Measurements from ENCODE around the gene PTPRN2. TPM values are rescaled to one million over a fixed set of nuclear protein-coding genes. Genes with fewer than 3 reads are reported as not detected.
A peak's percentile ranks its signal among the peaks of the same experiment; 100 is the strongest.

Gene PTPRN2
- total and polyA plus RNA-seq, 3 experiments from 2014 or later: 0.33 to 1.2 (median 0.42) TPM

GRCh38 chr7:158318511-158318913, 269.1 kb downstream of the PTPRN2 start:
- no peaks in the 10 kb centered on the region for H3K4me1 Mint-ChIP-seq
- CTCF ChIA-PET: no interaction called here
- DNase-seq: no peak

GRCh38 chr7:158317238-158318205, 270.1 kb downstream of the PTPRN2 start:
- no peak for DNase-seq
- H3K4me1 Mint-ChIP-seq: no peaks in the 10 kb centered on the region
- no peaks in the 10 kb centered on the region for H3K36me3 Mint-ChIP-seq
- Histone ChIP-seq H3K4me3 (ENCODE audit: low read length) (no peak overlapping the region), H3K4me1 (ENCODE audit: insufficient read depth, low read length) (no peaks in the 10 kb centered on the region), H3K9me3 (ENCODE audit: low read length) (no peaks in the 10 kb centered on the region), H3K36me3 (ENCODE audit: insufficient read depth, low read length) (no peaks in the 10 kb centered on the region), H3K27ac (ENCODE audit: low read depth, low read length) (no peak overlapping the region), H3K27me3 (ENCODE audit: insufficient read depth, low read length, poor library complexity, severe bottlenecking) (no peaks in the 10 kb centered on the region)
- H3K4me3 Mint-ChIP-seq: peak overlapping the region in 1 of 7 donors; percentile 51
- peaks cover 0 to 5% (median 1%) of the 10 kb centered on the region in 5 donors for H3K9me3 Mint-ChIP-seq
- no peak overlapping the region for H3K27ac Mint-ChIP-seq
- POLR2A ChIA-PET: no interaction called here
- CTCF ChIA-PET: no interaction called here
- H3K27me3 Mint-ChIP-seq: peaks cover 0 to 9% of the 10 kb centered on the region in 2 donors

More at GRCh38 chr7:158318511-158318913, 269.1 kb downstream of the PTPRN2 start:
- no peaks in the 10 kb centered on the region for H3K9me3 ChIP-seq (ENCODE audit: low read length)
- no peaks in the 10 kb centered on the region for H3K27me3 ChIP-seq (ENCODE audit: insufficient read depth, low read length, poor library complexity, severe bottlenecking)
- POLR2A ChIA-PET: no interaction called here
- H3K36me3 ChIP-seq (ENCODE audit: insufficient read depth, low read length): no peaks in the 10 kb centered on the region
- H3K4me3 Mint-ChIP-seq: no peak overlapping the region
- H3K4me3 ChIP-seq (ENCODE audit: low read length): no peak overlapping the region
- peaks cover 2 to 9% of the 10 kb centered on the region in 2 donors for H3K27me3 Mint-ChIP-seq
- peaks cover 0 to 2% (median 0%) of the 10 kb centered on the region in 5 donors for H3K9me3 Mint-ChIP-seq
- H3K36me3 Mint-ChIP-seq: no peaks in the 10 kb centered on the region
- H3K27ac Mint-ChIP-seq: no peak overlapping the region
- H3K4me1 ChIP-seq (ENCODE audit: insufficient read depth, low read length): no peaks in the 10 kb centered on the region
- H3K27ac ChIP-seq (ENCODE audit: low read depth, low read length): no peak overlapping the region

- no peaks in the 10 kb centered on the region for H3K27me3 ChIP-seq (ENCODE audit: insufficient read depth, low read length, poor library complexity, severe bottlenecking)
- H3K9me3 ChIP-seq (ENCODE audit: low read length): no peaks in the 10 kb centered on the region
- no peaks in the 10 kb centered on the region for H3K36me3 ChIP-seq (ENCODE audit: insufficient read depth, low read length)
- ChIA-PET POLR2A (no interaction called here), CTCF (no interaction called here)
- Mint-ChIP-seq H3K4me1 (no peaks in the 10 kb centered on the region), H3K27me3 (peaks cover 0 to 9% of the 10 kb centered on the region in 2 donors), H3K36me3 (no peaks in the 10 kb centered on the region), H3K27ac (no peak overlapping the region), H3K9me3 (peaks cover 0 to 10% (median 5%) of the 10 kb centered on the region in 5 donors), H3K4me3 (no peak overlapping the region)
- DNase-seq: no peak
- no peaks in the 10 kb centered on the region for H3K4me1 ChIP-seq (ENCODE audit: insufficient read depth, low read length)
- no peak overlapping the region for H3K4me3 ChIP-seq (ENCODE audit: low read length)
- no peak overlapping the region for H3K27ac ChIP-seq (ENCODE audit: low read depth, low read length)
Observed at GRCh38 chr7:158316466-158317031, 271.1 kb downstream of the PTPRN2 start.

GRCh38 chr7:158315881-158316280, 271.7 kb downstream of the PTPRN2 start:
- Mint-ChIP-seq H3K9me3 (peaks cover 0 to 10% (median 5%) of the 10 kb centered on the region in 5 donors), H3K27ac (no peak overlapping the region), H3K4me1 (no peaks in the 10 kb centered on the region), H3K4me3 (no peak overlapping the region), H3K27me3 (peaks cover 0 to 9% of the 10 kb centered on the region in 2 donors), H3K36me3 (no peaks in the 10 kb centered on the region)
- Histone ChIP-seq H3K27me3 (ENCODE audit: insufficient read depth, low read length, poor library complexity, severe bottlenecking) (no peaks in the 10 kb centered on the region), H3K4me1 (ENCODE audit: insufficient read depth, low read length) (no peaks in the 10 kb centered on the region), H3K27ac (ENCODE audit: low read depth, low read length) (no peak overlapping the region), H3K4me3 (ENCODE audit: low read length) (no peak overlapping the region), H3K36me3 (ENCODE audit: insufficient read depth, low read length) (no peaks in the 10 kb centered on the region), H3K9me3 (ENCODE audit: low read length) (no peaks in the 10 kb centered on the region)
- CTCF ChIA-PET: no interaction called here
- POLR2A ChIA-PET: no interaction called here
- DNase-seq: no peak

- Histone ChIP-seq H3K36me3 (ENCODE audit: insufficient read depth, low read length) (no peaks in the 10 kb centered on the region), H3K9me3 (ENCODE audit: low read length) (no peaks in the 10 kb centered on the region), H3K27me3 (ENCODE audit: insufficient read depth, low read length, poor library complexity, severe bottlenecking) (no peaks in the 10 kb centered on the region), H3K27ac (ENCODE audit: low read depth, low read length) (no peak overlapping the region), H3K4me1 (ENCODE audit: insufficient read depth, low read length) (no peaks in the 10 kb centered on the region), H3K4me3 (ENCODE audit: low read length) (no peak overlapping the region)
- Mint-ChIP-seq H3K27ac (peak overlapping the region in 1 of 8 donors; percentile 69), H3K9me3 (peaks cover 0 to 10% (median 5%) of the 10 kb centered on the region in 5 donors), H3K4me1 (no peaks in the 10 kb centered on the region), H3K4me3 (no peak overlapping the region), H3K27me3 (peaks cover 0 to 9% of the 10 kb centered on the region in 2 donors), H3K36me3 (no peaks in the 10 kb centered on the region)
- POLR2A ChIA-PET: no interaction called here
- no peak for DNase-seq
- CTCF ChIA-PET: no interaction called here
Observed at GRCh38 chr7:158315326-158315725, 272.3 kb downstream of the PTPRN2 start.

GRCh38 chr7:158314394-158314793, 273.2 kb downstream of the PTPRN2 start:
- Histone ChIP-seq H3K27ac (ENCODE audit: low read depth, low read length) (no peak overlapping the region), H3K9me3 (ENCODE audit: low read length) (no peaks in the 10 kb centered on the region)
- H3K4me1 Mint-ChIP-seq: no peaks in the 10 kb centered on the region

GRCh38 chr7:158313931-158314330, 273.7 kb downstream of the PTPRN2 start:
- POLR2A ChIA-PET: no interaction called here
- H3K27me3 ChIP-seq (ENCODE audit: insufficient read depth, low read length, poor library complexity, severe bottlenecking): no peaks in the 10 kb centered on the region
- H3K4me1 ChIP-seq (ENCODE audit: insufficient read depth, low read length): no peaks in the 10 kb centered on the region
- Mint-ChIP-seq H3K36me3 (no peaks in the 10 kb centered on the region), H3K4me3 (no peak overlapping the region), H3K27ac (no peak overlapping the region), H3K27me3 (peaks cover 0 to 9% of the 10 kb centered on the region in 2 donors), H3K9me3 (peaks cover 0 to 13% (median 8%) of the 10 kb centered on the region in 5 donors), H3K4me1 (no peaks in the 10 kb centered on the region)
- CTCF ChIA-PET: no interaction called here
- no peak overlapping the region for H3K27ac ChIP-seq (ENCODE audit: low read depth, low read length)
- H3K9me3 ChIP-seq (ENCODE audit: low read length): no peaks in the 10 kb centered on the region
- H3K4me3 ChIP-seq (ENCODE audit: low read length): no peak overlapping the region
- no peaks in the 10 kb centered on the region for H3K36me3 ChIP-seq (ENCODE audit: insufficient read depth, low read length)
- no peak for DNase-seq

More at GRCh38 chr7:158314394-158314793, 273.2 kb downstream of the PTPRN2 start:
- Histone ChIP-seq H3K36me3 (ENCODE audit: insufficient read depth, low read length) (no peaks in the 10 kb centered on the region), H3K27me3 (ENCODE audit: insufficient read depth, low read length, poor library complexity, severe bottlenecking) (no peaks in the 10 kb centered on the region), H3K4me3 (ENCODE audit: low read length) (no peak overlapping the region), H3K4me1 (ENCODE audit: insufficient read depth, low read length) (no peaks in the 10 kb centered on the region)
- peaks cover 0 to 13% (median 7%) of the 10 kb centered on the region in 5 donors for H3K9me3 Mint-ChIP-seq
- no peak overlapping the region for H3K4me3 Mint-ChIP-seq
- ChIA-PET POLR2A (no interaction called here), CTCF (no interaction called here)
- no peak overlapping the region for H3K27ac Mint-ChIP-seq
- peaks cover 0 to 9% of the 10 kb centered on the region in 2 donors for H3K27me3 Mint-ChIP-seq
- DNase-seq: no peak
- H3K36me3 Mint-ChIP-seq: no peaks in the 10 kb centered on the region

- Mint-ChIP-seq H3K27me3 (peaks cover 0 to 9% of the 10 kb centered on the region in 2 donors), H3K9me3 (peaks cover 6 to 20% (median 13%) of the 10 kb centered on the region in 5 donors), H3K4me3 (no peak overlapping the region), H3K27ac (no peak overlapping the region), H3K4me1 (no peaks in the 10 kb centered on the region), H3K36me3 (no peaks in the 10 kb centered on the region)
- H3K27me3 ChIP-seq (ENCODE audit: insufficient read depth, low read length, poor library complexity, severe bottlenecking): no peaks in the 10 kb centered on the region
- no peak for DNase-seq
- ChIA-PET POLR2A (no interaction called here), CTCF (no interaction called here)
- no peak overlapping the region for H3K27ac ChIP-seq (ENCODE audit: low read depth, low read length)
- H3K4me1 ChIP-seq (ENCODE audit: insufficient read depth, low read length): no peaks in the 10 kb centered on the region
- no peaks in the 10 kb centered on the region for H3K9me3 ChIP-seq (ENCODE audit: low read length)
- H3K36me3 ChIP-seq (ENCODE audit: insufficient read depth, low read length): no peaks in the 10 kb centered on the region
- H3K4me3 ChIP-seq (ENCODE audit: low read length): no peak overlapping the region
Observed at GRCh38 chr7:158312789-158313188, 274.8 kb downstream of the PTPRN2 start.

All from CD8-positive, alpha-beta memory T cell (primary cell).